Measurements from ENCODE around the gene DNAJB2.
A peak's percentile ranks its signal among the peaks of the same experiment; 100 is the strongest.
"Not testable (repeated sequence)": the region's sequence is repeated elsewhere in the genome, so short reads cannot be mapped to it uniquely, and the experiment has no call there.

The DNAJB2 gene

GRCh38 chr2:219286436-219287115 is 7.4 kb downstream of the DNAJB2 start:
- no peak overlapping the region for H3K9ac ChIP-seq (ENCODE audit: low read depth, low read length)
- H3K27me3 ChIP-seq (ENCODE audit: control insufficient read depth, insufficient read depth, low read length) = no peaks in the 10 kb centered on the region
- no peak overlapping the region for H3K4me3 ChIP-seq (ENCODE audit: low read depth, low read length)
- H3K9me3 ChIP-seq (ENCODE audit: control insufficient read depth, insufficient read depth, low read length) = no peaks in the 10 kb centered on the region
- H3K36me3 ChIP-seq (ENCODE audit: control insufficient read depth, insufficient read depth, low read length) = peaks cover 27% of the 10 kb centered on the region
- no peak overlapping the region for H3K27ac ChIP-seq (ENCODE audit: low read depth, low read length)
- peaks cover 7% of the 10 kb centered on the region; the same call in 1 of the 2 replicates for H3K4me1 ChIP-seq (ENCODE audit: control insufficient read depth, insufficient read depth, low read length)

- H3K9ac ChIP-seq (ENCODE audit: low read depth, low read length); H3K9me3 ChIP-seq (ENCODE audit: control insufficient read depth, insufficient read depth, low read length); H3K27me3 ChIP-seq (ENCODE audit: control insufficient read depth, insufficient read depth, low read length); H3K4me3 ChIP-seq (ENCODE audit: low read depth, low read length); H3K4me1 ChIP-seq (ENCODE audit: control insufficient read depth, insufficient read depth, low read length); H3K27ac ChIP-seq (ENCODE audit: low read depth, low read length): not testable (repeated sequence)
- peaks cover 22% of the 10 kb centered on the region for H3K36me3 ChIP-seq (ENCODE audit: control insufficient read depth, insufficient read depth, low read length)
Observed at GRCh38 chr2:219287116-219287440, 7.9 kb downstream of the DNAJB2 start.

- Histone ChIP-seq H3K36me3 (ENCODE audit: control insufficient read depth, insufficient read depth, low read length) (peaks cover 17% of the 10 kb centered on the region), H3K4me3 (ENCODE audit: low read depth, low read length) (no peak overlapping the region), H3K4me1 (ENCODE audit: control insufficient read depth, insufficient read depth, low read length) (peaks cover 7% of the 10 kb centered on the region; the same call in 1 of the 2 replicates), H3K9me3 (ENCODE audit: control insufficient read depth, insufficient read depth, low read length) (no peaks in the 10 kb centered on the region; the same call in 1 of the 2 replicates), H3K9ac (ENCODE audit: low read depth, low read length) (no peak overlapping the region), H3K27ac (ENCODE audit: low read depth, low read length) (no peak overlapping the region), H3K27me3 (ENCODE audit: control insufficient read depth, insufficient read depth, low read length) (no peaks in the 10 kb centered on the region)
Observed at GRCh38 chr2:219287580-219288265, 8.6 kb downstream of the DNAJB2 start.

GRCh38 chr2:219289195-219289536 is 10.0 kb downstream of the DNAJB2 start:
- Histone ChIP-seq H3K4me3 (ENCODE audit: low read depth, low read length) (no peak overlapping the region), H3K9ac (ENCODE audit: low read depth, low read length) (no peak overlapping the region), H3K36me3 (ENCODE audit: control insufficient read depth, insufficient read depth, low read length) (peaks cover 8% of the 10 kb centered on the region; the same call in 1 of the 2 replicates), H3K4me1 (ENCODE audit: control insufficient read depth, insufficient read depth, low read length) (peaks cover 7% of the 10 kb centered on the region; the same call in 1 of the 2 replicates), H3K9me3 (ENCODE audit: control insufficient read depth, insufficient read depth, low read length) (no peaks in the 10 kb centered on the region; the same call in 1 of the 2 replicates), H3K27me3 (ENCODE audit: control insufficient read depth, insufficient read depth, low read length) (peaks cover 6% of the 10 kb centered on the region; the same call in 1 of the 2 replicates), H3K27ac (ENCODE audit: low read depth, low read length) (no peak overlapping the region)

GRCh38 chr2:219289537-219290361 is 10.6 kb downstream of the DNAJB2 start:
- no peak overlapping the region for H3K4me3 ChIP-seq (ENCODE audit: low read depth, low read length)
- no peaks in the 10 kb centered on the region; the same call in 1 of the 2 replicates for H3K9me3 ChIP-seq (ENCODE audit: control insufficient read depth, insufficient read depth, low read length)
- H3K27me3 ChIP-seq (ENCODE audit: control insufficient read depth, insufficient read depth, low read length) = peaks cover 6% of the 10 kb centered on the region; the same call in 1 of the 2 replicates
- peaks cover 7% of the 10 kb centered on the region; the same call in 1 of the 2 replicates for H3K4me1 ChIP-seq (ENCODE audit: control insufficient read depth, insufficient read depth, low read length)
- no peak overlapping the region for H3K9ac ChIP-seq (ENCODE audit: low read depth, low read length)
- no peak overlapping the region for H3K27ac ChIP-seq (ENCODE audit: low read depth, low read length)
- H3K36me3 ChIP-seq (ENCODE audit: control insufficient read depth, insufficient read depth, low read length) = peaks cover 5% of the 10 kb centered on the region; the same call in 1 of the 2 replicates

- H3K27me3 ChIP-seq (ENCODE audit: control insufficient read depth, insufficient read depth, low read length) = peaks cover 13% of the 10 kb centered on the region
- H3K4me3 ChIP-seq (ENCODE audit: low read depth, low read length) = no peak overlapping the region
- H3K36me3 ChIP-seq (ENCODE audit: control insufficient read depth, insufficient read depth, low read length) = no peaks in the 10 kb centered on the region
- peaks cover 9% of the 10 kb centered on the region; the same call in 1 of the 2 replicates for H3K4me1 ChIP-seq (ENCODE audit: control insufficient read depth, insufficient read depth, low read length)
- H3K27ac ChIP-seq (ENCODE audit: low read depth, low read length) = no peak overlapping the region
- no peaks in the 10 kb centered on the region; the same call in 1 of the 2 replicates for H3K9me3 ChIP-seq (ENCODE audit: control insufficient read depth, insufficient read depth, low read length)
- H3K9ac ChIP-seq (ENCODE audit: low read depth, low read length) = no peak overlapping the region
Observed at GRCh38 chr2:219290381-219291171, 11.4 kb downstream of the DNAJB2 start.

GRCh38 chr2:219291394-219291793 is 12.2 kb downstream of the DNAJB2 start:
- H3K4me1 ChIP-seq (ENCODE audit: control insufficient read depth, insufficient read depth, low read length) = peaks cover 4% of the 10 kb centered on the region; the same call in 1 of the 2 replicates
- no peaks in the 10 kb centered on the region for H3K36me3 ChIP-seq (ENCODE audit: control insufficient read depth, insufficient read depth, low read length)
- no peak overlapping the region for H3K27ac ChIP-seq (ENCODE audit: low read depth, low read length)
- H3K9me3 ChIP-seq (ENCODE audit: control insufficient read depth, insufficient read depth, low read length) = no peaks in the 10 kb centered on the region; the same call in 1 of the 2 replicates
- H3K27me3 ChIP-seq (ENCODE audit: control insufficient read depth, insufficient read depth, low read length) = peaks cover 20% of the 10 kb centered on the region
- no peak overlapping the region for H3K4me3 ChIP-seq (ENCODE audit: low read depth, low read length)
- H3K9ac ChIP-seq (ENCODE audit: low read depth, low read length) = no peak overlapping the region

GRCh38 chr2:219291910-219292490 is 12.8 kb downstream of the DNAJB2 start:
- H3K9ac ChIP-seq (ENCODE audit: low read depth, low read length) = no peak overlapping the region
- H3K4me3 ChIP-seq (ENCODE audit: low read depth, low read length) = no peak overlapping the region
- H3K27ac ChIP-seq (ENCODE audit: low read depth, low read length) = no peak overlapping the region
- H3K27me3 ChIP-seq (ENCODE audit: control insufficient read depth, insufficient read depth, low read length) = peaks cover 20% of the 10 kb centered on the region
- H3K36me3 ChIP-seq (ENCODE audit: control insufficient read depth, insufficient read depth, low read length) = no peaks in the 10 kb centered on the region
- H3K9me3 ChIP-seq (ENCODE audit: control insufficient read depth, insufficient read depth, low read length) = no peaks in the 10 kb centered on the region; the same call in 1 of the 2 replicates
- peaks cover 3% of the 10 kb centered on the region; the same call in 1 of the 2 replicates for H3K4me1 ChIP-seq (ENCODE audit: control insufficient read depth, insufficient read depth, low read length)

GRCh38 chr2:219292616-219293015 is 13.4 kb downstream of the DNAJB2 start:
- Histone ChIP-seq H3K27me3 (ENCODE audit: control insufficient read depth, insufficient read depth, low read length) (peaks cover 20% of the 10 kb centered on the region), H3K4me3 (ENCODE audit: low read depth, low read length) (no peak overlapping the region), H3K9me3 (ENCODE audit: control insufficient read depth, insufficient read depth, low read length) (no peaks in the 10 kb centered on the region; the same call in 1 of the 2 replicates), H3K4me1 (ENCODE audit: control insufficient read depth, insufficient read depth, low read length) (peaks cover 3% of the 10 kb centered on the region; the same call in 1 of the 2 replicates), H3K9ac (ENCODE audit: low read depth, low read length) (no peak overlapping the region), H3K36me3 (ENCODE audit: control insufficient read depth, insufficient read depth, low read length) (no peaks in the 10 kb centered on the region), H3K27ac (ENCODE audit: low read depth, low read length) (no peak overlapping the region)

- Histone ChIP-seq H3K27ac (ENCODE audit: low read depth, low read length) (no peak overlapping the region), H3K27me3 (ENCODE audit: control insufficient read depth, insufficient read depth, low read length) (peaks cover 20% of the 10 kb centered on the region), H3K4me3 (ENCODE audit: low read depth, low read length) (peak overlapping the region; percentile 97), H3K9ac (ENCODE audit: low read depth, low read length) (no peak overlapping the region), H3K9me3 (ENCODE audit: control insufficient read depth, insufficient read depth, low read length) (no peaks in the 10 kb centered on the region; the same call in 1 of the 2 replicates), H3K4me1 (ENCODE audit: control insufficient read depth, insufficient read depth, low read length) (peaks cover 3% of the 10 kb centered on the region; the same call in 1 of the 2 replicates), H3K36me3 (ENCODE audit: control insufficient read depth, insufficient read depth, low read length) (no peaks in the 10 kb centered on the region)
Observed at GRCh38 chr2:219293736-219294231, 14.6 kb downstream of the DNAJB2 start.

All from HUES48 (cell line).